PC-9 (cell line): ENCODE data around the gene CD55. TPM values are rescaled to one million over a fixed set of nuclear protein-coding genes. Genes with fewer than 3 reads are reported as not detected.
A peak's percentile ranks its signal among the peaks of the same experiment; 100 is the strongest.

Experiments used
- BruUV-seq: library from RNA; stranded (reverse); fragments of 400-500 nt; replicated peaks from 2 replicates; lab custom pipeline; 2021; lab: Mats Ljungman, UMichigan
- CTCF ChIA-PET: fragments of 300-600 bp; sonication (Branson Sonifier 250); formaldehyde crosslinking; loops from one replicate; lab custom pipeline; 2022; ENCODE audit warnings: antibody characterized with exemption; lab: Charles Lee
- POLR2A ChIA-PET: fragments of 300-600 bp; sonication (Branson Sonifier 250); formaldehyde crosslinking; loops from one replicate; lab custom pipeline; 2022; ENCODE audit warnings: antibody characterized with exemption; ENCODE audit not compliant: unreplicated experiment; lab: Charles Lee
- DNase-seq, 2 experiments: peaks; one replicate each; pipeline versions ENCODE4 v3.0.0 to v3.0.0-alpha.2; 2015 to 2022; ENCODE audit warnings: mixed read lengths in 1 of 2
- H2AFZ ChIP-seq: fragments of 200-600 bp; sonication (generic); 2 replicates; pipeline ENCODE4 v1.8.1; 2017; ENCODE audit warnings: antibody characterized with exemption
- H3F3A ChIP-seq: fragments of 200-600 bp; sonication (generic); 2 replicates; pipeline ENCODE4 v1.8.1; 2017; ENCODE audit warnings: antibody characterized with exemption, mild to moderate bottlenecking, low read depth; ENCODE audit not compliant: insufficient read depth
- H3K27ac ChIP-seq: fragments of 200-600 bp; sonication (generic); 2 replicates; pipeline ENCODE4 v1.6.1; 2016; ENCODE audit warnings: mixed run types
- H3K27me3 ChIP-seq: fragments of 200-600 bp; sonication (generic); 2 replicates; pipeline ENCODE4 v1.6.1; 2016; ENCODE audit warnings: low read depth, mixed run types; ENCODE audit not compliant: insufficient read depth
- H3K36me3 ChIP-seq: fragments of 200-600 bp; sonication (generic); 2 replicates; pipeline ENCODE4 v1.6.1; 2016; ENCODE audit warnings: low read depth, mixed run types
- H3K4me1 ChIP-seq: fragments of 200-600 bp; sonication (generic); replicated peaks from 2 replicates; pipeline ENCODE4 v1.6.1; 2016; ENCODE audit warnings: mixed run types; ENCODE audit not compliant: insufficient read depth
- H3K4me2 ChIP-seq: fragments of 200-600 bp; sonication (generic); 2 replicates; pipeline ENCODE4 v1.6.1; 2017; ENCODE audit warnings: mixed run types
- H3K4me3 ChIP-seq: fragments of 200-600 bp; sonication (generic); 2 replicates; pipeline ENCODE4 v1.6.1; 2016; ENCODE audit warnings: mixed run types
- H3K79me2 ChIP-seq: fragments of 200-600 bp; sonication (generic); 2 replicates; pipeline ENCODE4 v1.6.1; 2017; ENCODE audit warnings: low read depth, mixed run types
- H3K9me2 ChIP-seq: fragments of 200-600 bp; sonication (generic); 2 replicates; pipeline ENCODE4 v1.8.1; 2017; ENCODE audit warnings: mild to moderate bottlenecking; ENCODE audit not compliant: insufficient read depth
- H3K9me3 ChIP-seq: fragments of 200-600 bp; sonication (generic); 2 replicates; pipeline ENCODE4 v1.8.1; 2016; ENCODE audit warnings: low read depth; ENCODE audit not compliant: insufficient read depth
- H4K20me1 ChIP-seq: fragments of 200-600 bp; sonication (generic); 2 replicates; pipeline ENCODE4 v1.8.1; 2017; ENCODE audit not compliant: insufficient read depth
- EZH2 ChIP-seq: fragments of 200-600 bp; sonication (generic); IDR thresholded peaks from 2 replicates; pipeline ENCODE4 v1.8.0; 2017; ENCODE audit warnings: antibody characterized with exemption, low read depth
- intact Hi-C: fragments of 100-400 bp; cut with micrococcal nuclease; formaldehyde crosslinking; loops from one replicate; pipeline ENCODE4 v1.10.0; 2022; ENCODE audit not compliant: unreplicated experiment
- total RNA-seq: library from RNA; stranded (reverse); gene quantifications from 2 replicates; pipeline ENCODE4 v1.2.3, GENCODE V29; 2021
- TF ChIP-seq, protein P1 (sequence below): fragments of 200-600 bp; sonication (generic); conservative IDR thresholded peaks from 2 replicates; pipeline ENCODE4 v1.6.1; 2017; ENCODE audit warnings: mixed run types, antibody characterized with exemption, mild to moderate bottlenecking, moderate library complexity

The CD55 gene
- total RNA-seq, 1 experiment from 2014 or later, result 45.9 TPM

DNA sequence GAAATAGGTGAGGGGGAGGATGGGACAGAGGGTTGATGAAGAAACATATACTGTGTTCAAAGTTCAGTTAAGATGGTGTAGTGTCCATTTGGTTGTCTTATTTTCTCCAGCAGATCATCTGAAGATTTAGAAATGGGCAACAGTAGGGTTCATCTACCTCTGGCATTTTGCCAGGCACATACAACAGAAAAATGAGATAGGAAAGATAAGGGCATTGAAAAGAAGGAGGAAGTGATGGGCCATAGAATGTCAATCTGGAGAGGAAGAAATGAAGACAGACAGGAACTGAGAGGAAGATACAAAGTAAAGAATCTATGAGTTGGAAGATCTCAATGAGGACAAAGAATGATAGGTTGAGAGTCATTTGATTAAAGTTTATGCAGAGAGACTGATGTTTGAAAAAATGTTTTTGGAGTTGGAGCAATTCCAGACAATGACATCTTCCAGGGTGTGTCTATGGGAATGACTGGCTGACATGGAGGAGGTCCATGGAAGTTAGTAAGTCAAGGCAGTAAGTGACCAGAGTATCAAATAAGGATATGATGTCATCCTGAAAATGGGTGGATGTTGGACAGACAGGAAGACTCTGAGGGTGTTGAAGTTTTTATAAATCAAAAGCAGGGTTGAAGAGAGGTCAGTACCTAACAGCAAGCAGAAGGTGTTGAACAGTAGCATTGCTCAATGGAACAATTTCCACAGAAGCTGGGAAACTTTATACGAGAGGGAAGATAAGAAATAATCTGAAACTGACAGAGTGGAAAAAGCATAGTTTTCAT is 18.7 kb upstream of the CD55 start:
- CTCF ChIA-PET, result no interaction called here
- TF ChIP-seq, protein P1, sequence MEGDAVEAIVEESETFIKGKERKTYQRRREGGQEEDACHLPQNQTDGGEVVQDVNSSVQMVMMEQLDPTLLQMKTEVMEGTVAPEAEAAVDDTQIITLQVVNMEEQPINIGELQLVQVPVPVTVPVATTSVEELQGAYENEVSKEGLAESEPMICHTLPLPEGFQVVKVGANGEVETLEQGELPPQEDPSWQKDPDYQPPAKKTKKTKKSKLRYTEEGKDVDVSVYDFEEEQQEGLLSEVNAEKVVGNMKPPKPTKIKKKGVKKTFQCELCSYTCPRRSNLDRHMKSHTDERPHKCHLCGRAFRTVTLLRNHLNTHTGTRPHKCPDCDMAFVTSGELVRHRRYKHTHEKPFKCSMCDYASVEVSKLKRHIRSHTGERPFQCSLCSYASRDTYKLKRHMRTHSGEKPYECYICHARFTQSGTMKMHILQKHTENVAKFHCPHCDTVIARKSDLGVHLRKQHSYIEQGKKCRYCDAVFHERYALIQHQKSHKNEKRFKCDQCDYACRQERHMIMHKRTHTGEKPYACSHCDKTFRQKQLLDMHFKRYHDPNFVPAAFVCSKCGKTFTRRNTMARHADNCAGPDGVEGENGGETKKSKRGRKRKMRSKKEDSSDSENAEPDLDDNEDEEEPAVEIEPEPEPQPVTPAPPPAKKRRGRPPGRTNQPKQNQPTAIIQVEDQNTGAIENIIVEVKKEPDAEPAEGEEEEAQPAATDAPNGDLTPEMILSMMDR, result no peak
- TF ChIP-seq EZH2, result no peak
- peaks cover 23% of the 10 kb centered on the region for H3K4me1 ChIP-seq
- no peaks in the 10 kb centered on the region for H4K20me1 ChIP-seq
- DNase-seq, result no peak
- H3K79me2 ChIP-seq, result no peaks in the 10 kb centered on the region
- no peak overlapping the region for H3K4me2 ChIP-seq
- H3F3A ChIP-seq, result peaks cover 20% of the 10 kb centered on the region; the same call in 1 of the 2 replicates
- H3K4me3 ChIP-seq, result no peak overlapping the region
- H3K27me3 ChIP-seq, result no peaks in the 10 kb centered on the region
- H2AFZ ChIP-seq, result no peak overlapping the region
- no peaks in the 10 kb centered on the region for H3K9me3 ChIP-seq
- no peaks in the 10 kb centered on the region for H3K9me2 ChIP-seq
- no TSS peak for BruUV-seq
- POLR2A ChIA-PET, result no interaction called here
- H3K27ac ChIP-seq, result no peak overlapping the region
- intact Hi-C loops, result no loop called here
- H3K36me3 ChIP-seq, result no peaks in the 10 kb centered on the region

DNA sequence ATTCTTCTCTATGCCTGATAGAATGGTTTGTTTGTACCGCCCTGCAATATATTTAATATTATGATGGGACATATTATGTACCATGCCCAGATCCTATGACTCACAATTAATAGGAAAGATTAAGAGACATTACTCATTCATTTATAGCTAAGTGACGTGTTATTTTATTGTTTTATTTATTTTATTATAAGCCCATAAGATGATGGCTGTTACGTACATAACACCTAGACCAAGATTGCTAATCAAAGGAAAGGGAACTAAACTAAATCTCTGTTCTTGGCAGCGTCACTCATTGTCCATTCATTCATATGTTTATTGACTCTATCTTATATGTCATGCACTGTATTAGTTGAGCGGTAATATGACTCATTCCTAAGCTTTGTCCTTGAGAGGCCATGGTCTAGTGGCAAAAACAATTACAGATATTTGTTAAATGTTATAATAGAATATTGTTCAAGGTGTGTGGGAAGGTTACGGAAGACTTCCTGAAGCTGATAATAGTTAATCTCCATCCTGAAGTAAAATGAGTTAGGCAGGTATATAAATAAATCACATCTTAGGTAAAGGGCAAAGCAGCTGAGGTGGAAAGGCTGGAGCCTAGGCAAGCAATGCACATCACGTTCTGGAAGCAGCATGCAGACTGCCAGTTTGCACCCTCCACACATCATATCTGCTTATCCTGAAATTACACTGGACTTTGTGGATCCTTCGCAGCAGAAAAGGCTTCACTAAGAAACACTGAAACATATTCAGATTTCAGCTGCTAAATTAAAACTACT is 16.6 kb upstream of the CD55 start:
- Histone ChIP-seq H3K27ac (no peak overlapping the region), H3K27me3 (no peaks in the 10 kb centered on the region), H3K9me2 (no peaks in the 10 kb centered on the region; the same call in 1 of the 2 replicates), H3F3A (peaks cover 9% of the 10 kb centered on the region; the same call in 1 of the 2 replicates), H2AFZ (no peak overlapping the region), H3K79me2 (no peaks in the 10 kb centered on the region), H3K36me3 (no peaks in the 10 kb centered on the region), H3K4me1 (peaks cover 21% of the 10 kb centered on the region), H3K4me2 (no peak overlapping the region), H4K20me1 (no peaks in the 10 kb centered on the region), H3K4me3 (no peak overlapping the region), H3K9me3 (no peaks in the 10 kb centered on the region)
- no peak for TF ChIP-seq EZH2
- ChIA-PET CTCF (no interaction called here), POLR2A (interaction anchor here (0.7 kb wide), 1 partner anchor 16 kb away, joined by 6 read pairs; the partner anchor contains the start of gene CD55)
- DNase-seq, result peak in 1 of 2 experiments; percentile 63
- intact Hi-C loops, result no loop called here
- BruUV-seq, result no TSS peak

DNA sequence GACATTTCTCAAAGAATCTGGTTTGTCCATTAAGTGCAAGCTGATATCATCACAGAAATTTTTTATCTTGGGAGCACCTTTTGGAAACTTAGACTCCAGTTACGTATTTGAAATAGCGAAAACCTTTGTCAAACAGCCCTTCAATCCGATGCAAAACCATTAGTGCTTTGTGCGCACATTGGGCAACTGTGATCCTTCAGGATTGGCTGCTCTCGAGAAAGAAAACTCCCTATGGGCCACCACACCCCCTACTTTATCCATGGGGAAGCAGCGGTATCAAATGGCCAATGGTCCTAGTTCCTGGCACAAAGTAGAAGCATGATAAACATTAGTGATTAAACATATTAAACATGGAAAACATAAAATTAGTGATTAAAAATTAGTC is 16.0 kb upstream of the CD55 start:
- TF ChIP-seq EZH2, result no peak
- DNase-seq, result no peak
- no peak overlapping the region for H3K27ac ChIP-seq
- H3K4me1 ChIP-seq, result peaks cover 27% of the 10 kb centered on the region
- H4K20me1 ChIP-seq, result no peaks in the 10 kb centered on the region
- intact Hi-C loops, result no loop called here
- POLR2A ChIA-PET, result interaction anchor here (0.7 kb wide), 1 partner anchor 16 kb away, joined by 6 read pairs; the partner anchor contains the start of gene CD55
- H3F3A ChIP-seq, result peaks cover 9% of the 10 kb centered on the region; the same call in 1 of the 2 replicates
- CTCF ChIA-PET, result no interaction called here
- no TSS peak for BruUV-seq
- no peaks in the 10 kb centered on the region for H3K79me2 ChIP-seq
- no peak overlapping the region for H3K4me3 ChIP-seq
- H3K9me2 ChIP-seq, result no peaks in the 10 kb centered on the region; the same call in 1 of the 2 replicates
- H3K4me2 ChIP-seq, result no peak overlapping the region
- no peak overlapping the region for H2AFZ ChIP-seq
- no peaks in the 10 kb centered on the region for H3K27me3 ChIP-seq
- H3K36me3 ChIP-seq, result no peaks in the 10 kb centered on the region
- no peaks in the 10 kb centered on the region for H3K9me3 ChIP-seq

DNA sequence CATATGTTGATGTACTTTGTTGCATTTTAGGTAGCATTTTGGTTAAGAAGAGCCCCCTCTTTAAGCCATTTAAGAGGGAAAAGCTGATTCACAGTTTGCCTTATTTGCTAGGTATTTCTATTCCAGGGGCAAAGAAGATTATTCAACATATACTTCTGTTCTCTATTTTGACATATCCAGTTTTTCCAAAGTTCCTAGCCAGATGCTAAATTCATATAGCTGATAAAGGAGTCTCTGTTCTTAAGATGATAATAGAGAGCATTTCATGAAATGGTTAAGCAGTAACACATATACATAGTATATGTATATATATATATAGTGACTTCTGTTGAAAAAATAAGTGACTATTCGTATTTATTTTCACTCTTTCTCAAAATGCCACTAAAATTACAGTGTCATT is 15.5 kb upstream of the CD55 start:
- H3K36me3 ChIP-seq, result no peaks in the 10 kb centered on the region
- no peak overlapping the region for H3K4me3 ChIP-seq
- H4K20me1 ChIP-seq, result no peaks in the 10 kb centered on the region
- H3K4me1 ChIP-seq, result peaks cover 31% of the 10 kb centered on the region
- H3K27me3 ChIP-seq, result no peaks in the 10 kb centered on the region
- H3K9me3 ChIP-seq, result no peaks in the 10 kb centered on the region
- no peaks in the 10 kb centered on the region; the same call in 1 of the 2 replicates for H3K9me2 ChIP-seq
- CTCF ChIA-PET, result no interaction called here
- no TSS peak for BruUV-seq
- no peak overlapping the region for H2AFZ ChIP-seq
- POLR2A ChIA-PET, result no interaction called here
- H3K27ac ChIP-seq, result no peak overlapping the region
- H3K79me2 ChIP-seq, result no peaks in the 10 kb centered on the region
- H3F3A ChIP-seq, result peaks cover 9% of the 10 kb centered on the region; the same call in 1 of the 2 replicates
- H3K4me2 ChIP-seq, result no peak overlapping the region
- TF ChIP-seq EZH2, result no peak
- TF ChIP-seq, protein P1, result no peak
- no peak for DNase-seq
- intact Hi-C loops, result no loop called here
